Lung (tissue), 12 donors: ENCODE data around the gene BMPER. TPM values are rescaled to one million over a fixed set of nuclear protein-coding genes. Genes with fewer than 3 reads are reported as not detected.

Experiments
- ATAC-seq: fragments of 200-7000 bp; cut with Tn5 transposase; one replicate; pipeline ENCODE4 v1.9.1; 2020; ENCODE audit warnings: moderate number of reproducible peaks; ENCODE audit not compliant: insufficient read depth, low FRiP score
- DNase-seq, 3 donors: peaks; one replicate each; pipeline ENCODE4 v3.0.0-alpha.2; 2013 to 2017
- H3K27ac ChIP-seq, 2 donors: one replicate each; pipeline ENCODE4 v1.5.1; 2013; ENCODE audit warnings: mild to moderate bottlenecking in 2 of 2, moderate library complexity in 2 of 2, control low read depth in 1 of 2, inconsistent platforms in 1 of 2, low read depth in 1 of 2, low read length in 1 of 2
- H3K27me3 ChIP-seq, 3 donors: one replicate each; pipeline ENCODE4 v1.5.1; 2013; ENCODE audit warnings: low read length in 2 of 3; ENCODE audit not compliant: control insufficient read depth in 3 of 3, insufficient read depth in 3 of 3
- H3K36me3 ChIP-seq, 4 donors: one replicate each; pipeline ENCODE4 v1.5.1; 2013; ENCODE audit warnings: low read length in 4 of 4, mild to moderate bottlenecking in 1 of 4, moderate library complexity in 1 of 4; ENCODE audit not compliant: control insufficient read depth in 4 of 4, insufficient read depth in 4 of 4
- H3K4me1 ChIP-seq, 5 donors: one replicate each; pipeline ENCODE4 v1.5.1; 2013; ENCODE audit warnings: low read length in 5 of 5, mild to moderate bottlenecking in 2 of 5, moderate library complexity in 1 of 5; ENCODE audit not compliant: control insufficient read depth in 5 of 5, insufficient read depth in 5 of 5
- H3K4me3 ChIP-seq: one replicate; pipeline ENCODE4 v1.5.1; 2013; ENCODE audit warnings: mild to moderate bottlenecking, control low read depth, moderate library complexity
- H3K9ac ChIP-seq, 2 donors: one replicate each; pipeline ENCODE4 v1.5.1; 2013; ENCODE audit warnings: low read length in 2 of 2, control low read depth in 1 of 2; ENCODE audit not compliant: insufficient read depth in 1 of 2
- H3K9me3 ChIP-seq, 4 donors: one replicate each; pipeline ENCODE4 v1.5.1; 2013; ENCODE audit warnings: low read length in 3 of 4, mild to moderate bottlenecking in 1 of 4, moderate library complexity in 1 of 4; ENCODE audit not compliant: control insufficient read depth in 4 of 4, insufficient read depth in 3 of 4
- WGBS, 2 donors: extraction: QIAGEN DNeasy Blood & Tissue Kit; methylation state at CpG; one replicate each; pipeline ENCODE4 v1.1.7; 2013; 5-methylcytosine and 5-hydroxymethylcytosine counted together
- polyA plus RNA-seq, 2 donors: library from polyadenylated mRNA; stranded (reverse); fragments of 200-250 nt; gene quantifications; one replicate each; pipeline ENCODE4 v1.2.1, GENCODE V29; 2013
- total RNA-seq, 2 donors: library from RNA; depleted of rRNA in 1 of 2; stranded (reverse); fragments of >200 nt in 1 of 2; gene quantifications; one replicate each; pipeline ENCODE4 v1.2.1, GENCODE V29; 2014 to 2021
- TF ChIP-seq, protein P1 (sequence below): IDR thresholded peaks from 2 replicates; pipeline ENCODE4 v1.5.1; 2012; ENCODE audit warnings: mild to moderate bottlenecking; ENCODE audit errors: control extremely low read depth, extremely low read depth
- donor health status: control.
- donor health status: control.
- donor health status: Bipolar disorder and iron deficiency.
- donor health status: healthy.
- donor health status: DM: yes; HTN: yes; CAD: no.

BMPER gene
- total and polyA plus RNA-seq, 4 donors: 3.7 to 51.0 (median 9.0) TPM

DNA sequence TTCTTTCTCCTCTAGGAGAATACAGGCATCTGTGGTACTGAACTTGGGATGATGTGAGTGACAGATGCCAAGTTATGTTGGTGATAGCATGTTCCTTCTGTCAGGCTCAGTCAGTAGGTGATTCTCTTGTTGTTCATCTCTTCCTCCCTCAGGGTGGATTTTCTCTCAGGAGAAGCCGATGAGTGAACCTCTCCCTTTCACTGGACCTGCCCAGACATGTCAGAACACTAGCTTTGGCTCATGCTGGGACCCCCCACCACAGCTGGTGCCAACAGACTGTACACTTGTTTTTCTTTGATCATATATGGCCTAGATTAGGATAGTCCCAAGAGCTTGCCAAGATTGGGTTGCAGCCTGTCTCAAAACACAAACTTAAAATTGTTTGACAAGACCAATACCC lies 129.4 kb downstream of the BMPER start:
- no peak for ATAC-seq
- Histone ChIP-seq H3K27me3 (no peaks in the 10 kb centered on the region), H3K27ac (no peak overlapping the region), H3K9me3 (no peaks in the 10 kb centered on the region), H3K4me3 (no peak overlapping the region), H3K4me1 (peaks cover 0 to 50% (median 12%) of the 10 kb centered on the region in 5 donors), H3K36me3 (peaks cover 0 to 13% (median 4%) of the 10 kb centered on the region in 4 donors), H3K9ac (no peak overlapping the region)
- 72 to 97% methylated on average over 1 of the region's 1 CpG for WGBS, 2 donors
- no peak for DNase-seq
- TF ChIP-seq, protein P1, sequence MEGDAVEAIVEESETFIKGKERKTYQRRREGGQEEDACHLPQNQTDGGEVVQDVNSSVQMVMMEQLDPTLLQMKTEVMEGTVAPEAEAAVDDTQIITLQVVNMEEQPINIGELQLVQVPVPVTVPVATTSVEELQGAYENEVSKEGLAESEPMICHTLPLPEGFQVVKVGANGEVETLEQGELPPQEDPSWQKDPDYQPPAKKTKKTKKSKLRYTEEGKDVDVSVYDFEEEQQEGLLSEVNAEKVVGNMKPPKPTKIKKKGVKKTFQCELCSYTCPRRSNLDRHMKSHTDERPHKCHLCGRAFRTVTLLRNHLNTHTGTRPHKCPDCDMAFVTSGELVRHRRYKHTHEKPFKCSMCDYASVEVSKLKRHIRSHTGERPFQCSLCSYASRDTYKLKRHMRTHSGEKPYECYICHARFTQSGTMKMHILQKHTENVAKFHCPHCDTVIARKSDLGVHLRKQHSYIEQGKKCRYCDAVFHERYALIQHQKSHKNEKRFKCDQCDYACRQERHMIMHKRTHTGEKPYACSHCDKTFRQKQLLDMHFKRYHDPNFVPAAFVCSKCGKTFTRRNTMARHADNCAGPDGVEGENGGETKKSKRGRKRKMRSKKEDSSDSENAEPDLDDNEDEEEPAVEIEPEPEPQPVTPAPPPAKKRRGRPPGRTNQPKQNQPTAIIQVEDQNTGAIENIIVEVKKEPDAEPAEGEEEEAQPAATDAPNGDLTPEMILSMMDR: no peak

DNA sequence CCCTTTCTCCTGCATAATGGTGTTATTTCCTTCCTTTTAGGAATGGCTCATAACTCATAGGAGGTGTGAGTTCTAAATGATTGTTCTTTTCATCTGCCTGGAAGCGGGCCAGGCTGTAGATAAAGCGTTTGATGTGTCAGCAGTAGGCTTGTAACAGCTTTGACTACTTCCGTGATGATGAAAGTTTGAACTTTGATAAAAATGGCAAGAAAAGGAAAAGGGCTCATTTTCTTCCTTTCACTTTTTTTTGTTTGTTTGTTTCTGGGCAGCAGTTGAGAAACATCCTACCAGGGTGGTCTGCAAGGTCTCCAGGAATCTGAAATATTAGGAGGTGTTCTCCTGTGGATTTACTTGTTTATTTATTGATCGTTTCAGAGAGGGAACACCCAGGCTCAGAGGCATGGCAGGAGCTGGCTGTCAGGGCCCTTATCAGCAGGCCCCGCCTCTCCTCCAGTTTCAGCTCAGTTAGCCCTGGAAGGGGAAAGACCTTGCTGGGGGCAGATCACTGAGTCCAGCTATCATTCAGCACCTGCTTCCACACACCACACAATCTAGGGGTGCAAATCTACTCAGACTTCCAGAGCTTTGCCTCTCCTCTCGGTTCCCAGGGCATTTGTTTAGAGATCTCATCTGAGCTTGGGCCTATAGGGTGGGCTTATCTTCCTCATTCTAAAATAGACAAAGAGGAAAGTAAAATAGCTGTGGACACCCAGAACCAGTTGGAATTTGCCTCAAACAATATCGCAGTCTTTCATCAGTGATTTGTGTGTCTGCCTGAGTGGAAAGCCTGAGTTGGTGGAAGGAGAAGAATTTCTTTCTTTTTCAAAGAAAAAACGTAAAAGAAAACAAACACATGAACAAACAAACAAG lies 130.9 kb downstream of the BMPER start:
- WGBS, 2 donors: 47 to 50% methylated on average over 8 of the region's 8 CpGs
- peak; percentile 85 to 95 (median 95) for DNase-seq
- Histone ChIP-seq H3K9ac (peak overlapping the region in 1 of 2 donors; percentile 53), H3K4me3 (no peak overlapping the region), H3K27me3 (no peaks in the 10 kb centered on the region), H3K36me3 (peaks cover 0 to 9% (median 4%) of the 10 kb centered on the region in 4 donors), H3K9me3 (no peaks in the 10 kb centered on the region), H3K4me1 (peaks cover 0 to 50% (median 12%) of the 10 kb centered on the region in 5 donors), H3K27ac (peak overlapping the region in 1 of 2 donors; percentile 53)
- TF ChIP-seq, protein P1: no peak
- ATAC-seq: peak; percentile 50

DNA sequence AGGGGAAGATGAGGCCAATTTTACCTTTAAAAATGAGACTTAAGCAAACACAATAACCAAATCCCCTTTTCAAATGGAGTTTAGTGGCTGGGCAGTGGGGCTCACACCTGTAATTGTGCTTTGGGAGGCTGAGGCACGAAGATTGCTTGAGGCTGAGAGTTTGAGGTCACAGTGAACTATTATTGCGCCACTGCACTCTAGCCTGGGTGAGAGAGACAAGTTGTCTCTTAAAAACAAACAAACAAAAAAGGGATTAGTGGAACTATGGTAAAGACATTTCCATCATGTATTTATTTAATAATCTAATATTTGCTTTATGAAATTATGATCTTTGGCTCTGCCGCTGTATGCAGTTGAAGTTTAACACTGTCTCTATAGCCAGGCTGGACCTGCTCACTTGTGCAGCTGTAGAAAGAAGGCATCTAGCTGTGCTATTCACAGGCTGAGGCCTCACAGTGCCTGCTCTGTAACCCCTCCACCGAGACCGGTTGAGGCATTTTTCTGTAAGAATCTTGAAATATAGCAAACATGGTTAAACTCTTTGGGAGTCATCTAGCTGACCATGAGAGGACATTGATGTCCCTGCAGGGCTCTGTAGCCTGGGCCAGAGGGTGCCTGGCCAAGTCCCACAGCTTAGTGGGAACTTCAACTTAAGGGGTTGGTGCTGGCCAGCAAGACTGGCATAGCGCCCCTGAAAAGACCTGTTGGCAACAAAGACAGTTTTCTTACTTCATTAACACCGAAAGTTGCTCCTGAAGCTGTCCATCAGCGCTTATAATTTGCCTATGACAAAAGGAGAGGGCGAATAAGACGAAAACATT lies 131.8 kb downstream of the BMPER start:
- TF ChIP-seq, protein P1: no peak
- no peaks in the 10 kb centered on the region for H3K9me3 ChIP-seq
- WGBS, 2 donors: 70 to 80% methylated on average over 10 of the region's 10 CpGs
- H3K4me1 ChIP-seq: peaks cover 0 to 50% (median 12%) of the 10 kb centered on the region in 5 donors
- H3K9ac ChIP-seq: no peak overlapping the region
- peak; percentile 17 to 58 (median 49) for DNase-seq
- H3K36me3 ChIP-seq: peaks cover 0 to 9% (median 4%) of the 10 kb centered on the region in 4 donors
- H3K4me3 ChIP-seq: no peak overlapping the region
- no peak for ATAC-seq
- no peak overlapping the region for H3K27ac ChIP-seq
- H3K27me3 ChIP-seq: no peaks in the 10 kb centered on the region
